Neural crest cell (in vitro differentiated cells): ENCODE results near the gene TREML1. TPM values are rescaled to one million over a fixed set of nuclear protein-coding genes. Genes with fewer than 3 reads are reported as not detected.

Experiments used
- DNase-seq: peaks from one replicate; pipeline ENCODE4 v3.0.0; 2021; ENCODE audit warnings: low read depth, mixed read lengths, low spot score
- H3K27ac Mint-ChIP-seq: one replicate; pipeline ENCODE4 v1.8.0; 2021; ENCODE audit warnings: mild to moderate bottlenecking, mixed read lengths; ENCODE audit not compliant: unreplicated experiment
- H3K27me3 Mint-ChIP-seq: 2 replicates; pipeline ENCODE4 v1.8.0; 2021; ENCODE audit warnings: low read depth, mild to moderate bottlenecking, mixed read lengths
- H3K36me3 Mint-ChIP-seq: 2 replicates; pipeline ENCODE4 v1.8.0; 2021; ENCODE audit warnings: low read depth, mild to moderate bottlenecking, mixed read lengths
- H3K4me1 Mint-ChIP-seq: 2 replicates; pipeline ENCODE4 v1.8.0; 2021; ENCODE audit warnings: mixed read lengths
- H3K4me3 Mint-ChIP-seq: one replicate; pipeline ENCODE4 v1.8.0; 2021; ENCODE audit warnings: mild to moderate bottlenecking, mixed read lengths
- H3K9me3 Mint-ChIP-seq: 2 replicates; pipeline ENCODE4 v1.8.0; 2021; ENCODE audit warnings: mixed read lengths
- CTCF ChIP-seq: fragments of 200-600 bp; sonication (generic); conservative IDR thresholded peaks from 2 replicates; pipeline ENCODE4 v1.5.0; 2021; ENCODE audit warnings: antibody characterized with exemption, mild to moderate bottlenecking
- total RNA-seq: library from RNA; stranded (reverse); gene quantifications from 2 replicates; pipeline ENCODE4 v1.2.1, GENCODE V29; 2021

Gene TREML1
- total RNA-seq, 1 donor from 2014 or later: not detected

- Mint-ChIP-seq H3K4me3 (no peak overlapping the region), H3K27me3 (peaks cover 33% of the 10 kb centered on the region), H3K36me3 (no peaks in the 10 kb centered on the region), H3K9me3 (no peaks in the 10 kb centered on the region), H3K27ac (no peak overlapping the region), H3K4me1 (no peaks in the 10 kb centered on the region)
- DNase-seq: no peak
- no peak for TF ChIP-seq CTCF
Observed at GRCh38 chr6:41177287-41177686, 23.1 kb upstream of the TREML1 start.

DNA sequence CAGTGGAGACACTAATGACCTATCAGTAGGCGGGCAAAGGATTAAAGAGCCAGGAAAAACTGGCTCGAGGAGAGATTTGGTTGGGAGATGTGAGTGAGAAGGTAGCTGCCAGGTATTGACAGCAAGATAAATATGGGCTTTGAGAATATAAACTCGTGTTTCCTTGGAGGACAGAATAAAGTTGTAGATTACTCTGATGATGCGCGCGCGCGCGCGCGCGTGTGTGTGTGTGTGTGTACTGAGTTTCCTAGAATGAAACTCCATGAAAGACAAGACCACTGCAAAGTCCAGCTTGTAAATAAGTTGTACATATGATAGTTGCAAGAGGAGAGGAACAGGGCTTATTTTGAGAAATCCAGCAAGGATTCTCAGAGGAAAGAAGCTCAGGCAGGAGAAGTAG, 22.0 kb upstream of the TREML1 start:
- H3K4me3 Mint-ChIP-seq: no peak overlapping the region
- H3K36me3 Mint-ChIP-seq: no peaks in the 10 kb centered on the region
- peaks cover 37% of the 10 kb centered on the region for H3K27me3 Mint-ChIP-seq
- H3K9me3 Mint-ChIP-seq: no peaks in the 10 kb centered on the region
- TF ChIP-seq CTCF: no peak
- no peak overlapping the region for H3K27ac Mint-ChIP-seq
- DNase-seq: no peak
- H3K4me1 Mint-ChIP-seq: no peaks in the 10 kb centered on the region

DNA sequence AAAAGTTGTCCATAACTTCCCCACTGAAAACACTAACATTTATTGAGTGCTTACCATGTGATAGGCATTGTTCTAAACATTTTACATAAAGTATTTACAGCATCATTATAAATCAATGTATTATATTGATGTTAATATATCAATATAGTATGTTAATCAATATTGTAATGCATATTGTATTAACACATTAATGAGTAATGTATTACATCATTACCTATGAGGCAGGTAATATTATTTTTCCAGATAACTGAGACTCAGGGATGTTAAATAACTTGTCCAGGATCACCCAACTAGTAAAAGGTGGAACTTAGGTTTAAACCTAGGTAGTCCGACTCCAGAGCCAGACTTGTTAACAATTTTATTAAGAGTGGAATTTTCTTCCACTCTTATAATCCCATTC, 20.9 kb upstream of the TREML1 start:
- no peak for DNase-seq
- Mint-ChIP-seq H3K27me3 (peaks cover 45% of the 10 kb centered on the region), H3K27ac (no peak overlapping the region), H3K9me3 (no peaks in the 10 kb centered on the region), H3K36me3 (no peaks in the 10 kb centered on the region), H3K4me3 (no peak overlapping the region), H3K4me1 (no peaks in the 10 kb centered on the region)
- no peak for TF ChIP-seq CTCF

GRCh38 chr6:41174610-41175009, 20.5 kb upstream of the TREML1 start:
- no peaks in the 10 kb centered on the region for H3K4me1 Mint-ChIP-seq
- H3K4me3 Mint-ChIP-seq: no peak overlapping the region

DNA sequence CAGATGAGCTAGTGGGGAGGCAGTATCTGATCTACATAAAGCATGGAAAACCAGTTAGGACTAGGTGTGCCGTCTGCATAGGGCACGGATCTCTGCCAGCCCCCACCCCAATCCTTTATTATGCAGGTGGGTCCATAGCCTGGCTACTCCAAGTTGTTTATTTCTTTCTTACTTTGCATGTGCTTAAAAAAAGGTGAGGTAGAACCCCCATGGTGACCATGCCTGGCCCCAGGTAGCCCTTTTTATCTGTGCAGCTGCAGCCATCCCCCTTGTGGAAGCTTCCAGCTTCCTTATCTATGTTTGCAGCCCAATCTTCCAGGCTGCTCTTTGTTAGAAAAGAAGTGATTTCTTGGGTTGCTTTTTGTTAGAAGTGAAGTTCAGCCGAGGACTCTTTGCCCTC, 17.8 kb upstream of the TREML1 start:
- no peak overlapping the region for H3K4me3 Mint-ChIP-seq
- DNase-seq: no peak

More at GRCh38 chr6:41174610-41175009, 20.5 kb upstream of the TREML1 start:
- no peak overlapping the region for H3K27ac Mint-ChIP-seq
- DNase-seq: no peak
- H3K36me3 Mint-ChIP-seq: no peaks in the 10 kb centered on the region
- peaks cover 45% of the 10 kb centered on the region for H3K27me3 Mint-ChIP-seq
- H3K9me3 Mint-ChIP-seq: no peaks in the 10 kb centered on the region
- TF ChIP-seq CTCF: no peak

More for the DNA sequence above, 17.8 kb upstream of the TREML1 start:
- no peak for TF ChIP-seq CTCF
- no peaks in the 10 kb centered on the region for H3K9me3 Mint-ChIP-seq
- H3K4me1 Mint-ChIP-seq: no peaks in the 10 kb centered on the region
- no peaks in the 10 kb centered on the region for H3K36me3 Mint-ChIP-seq
- H3K27ac Mint-ChIP-seq: no peak overlapping the region
- peaks cover 49% of the 10 kb centered on the region for H3K27me3 Mint-ChIP-seq
